GM12865 (cell line): ENCODE results near the gene CCAR1.
"Not testable (repeated sequence)": the region's sequence is repeated elsewhere in the genome, so short reads cannot be mapped to it uniquely, and the experiment has no call there.

Experiments used
- DNase-seq: peaks from one replicate; pipeline ENCODE4 v3.0.0; 2010; ENCODE audit warnings: low read depth
- H3K4me3 ChIP-seq: 2 replicates; pipeline ENCODE4 v1.5.1; 2011; ENCODE audit warnings: mild to moderate bottlenecking, low read depth, low read length, control low read depth
- CTCF ChIP-seq: IDR thresholded peaks from 2 replicates; pipeline ENCODE4 v1.5.1; 2011; ENCODE audit warnings: low read length, control low read depth, low read depth, inconsistent platforms; ENCODE audit not compliant: insufficient read depth; ENCODE audit errors: missing control alignments

CCAR1 gene, protein sequence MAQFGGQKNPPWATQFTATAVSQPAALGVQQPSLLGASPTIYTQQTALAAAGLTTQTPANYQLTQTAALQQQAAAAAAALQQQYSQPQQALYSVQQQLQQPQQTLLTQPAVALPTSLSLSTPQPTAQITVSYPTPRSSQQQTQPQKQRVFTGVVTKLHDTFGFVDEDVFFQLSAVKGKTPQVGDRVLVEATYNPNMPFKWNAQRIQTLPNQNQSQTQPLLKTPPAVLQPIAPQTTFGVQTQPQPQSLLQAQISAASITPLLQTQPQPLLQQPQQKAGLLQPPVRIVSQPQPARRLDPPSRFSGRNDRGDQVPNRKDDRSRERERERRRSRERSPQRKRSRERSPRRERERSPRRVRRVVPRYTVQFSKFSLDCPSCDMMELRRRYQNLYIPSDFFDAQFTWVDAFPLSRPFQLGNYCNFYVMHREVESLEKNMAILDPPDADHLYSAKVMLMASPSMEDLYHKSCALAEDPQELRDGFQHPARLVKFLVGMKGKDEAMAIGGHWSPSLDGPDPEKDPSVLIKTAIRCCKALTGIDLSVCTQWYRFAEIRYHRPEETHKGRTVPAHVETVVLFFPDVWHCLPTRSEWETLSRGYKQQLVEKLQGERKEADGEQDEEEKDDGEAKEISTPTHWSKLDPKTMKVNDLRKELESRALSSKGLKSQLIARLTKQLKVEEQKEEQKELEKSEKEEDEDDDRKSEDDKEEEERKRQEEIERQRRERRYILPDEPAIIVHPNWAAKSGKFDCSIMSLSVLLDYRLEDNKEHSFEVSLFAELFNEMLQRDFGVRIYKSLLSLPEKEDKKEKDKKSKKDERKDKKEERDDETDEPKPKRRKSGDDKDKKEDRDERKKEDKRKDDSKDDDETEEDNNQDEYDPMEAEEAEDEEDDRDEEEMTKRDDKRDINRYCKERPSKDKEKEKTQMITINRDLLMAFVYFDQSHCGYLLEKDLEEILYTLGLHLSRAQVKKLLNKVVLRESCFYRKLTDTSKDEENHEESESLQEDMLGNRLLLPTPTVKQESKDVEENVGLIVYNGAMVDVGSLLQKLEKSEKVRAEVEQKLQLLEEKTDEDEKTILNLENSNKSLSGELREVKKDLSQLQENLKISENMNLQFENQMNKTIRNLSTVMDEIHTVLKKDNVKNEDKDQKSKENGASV

GRCh38 chr10:68720793-68721672 lies at the start of gene CCAR1:
Gene CCAR1 (plus strand): TSS chr10:68721239. CDS start chr10:68722505, 1,266 bp downstream.
- peak; percentile 99 for DNase-seq
- H3K4me3 ChIP-seq: peak within 1 kb of the TSS; percentile 83
- no peak for TF ChIP-seq CTCF

DNA sequence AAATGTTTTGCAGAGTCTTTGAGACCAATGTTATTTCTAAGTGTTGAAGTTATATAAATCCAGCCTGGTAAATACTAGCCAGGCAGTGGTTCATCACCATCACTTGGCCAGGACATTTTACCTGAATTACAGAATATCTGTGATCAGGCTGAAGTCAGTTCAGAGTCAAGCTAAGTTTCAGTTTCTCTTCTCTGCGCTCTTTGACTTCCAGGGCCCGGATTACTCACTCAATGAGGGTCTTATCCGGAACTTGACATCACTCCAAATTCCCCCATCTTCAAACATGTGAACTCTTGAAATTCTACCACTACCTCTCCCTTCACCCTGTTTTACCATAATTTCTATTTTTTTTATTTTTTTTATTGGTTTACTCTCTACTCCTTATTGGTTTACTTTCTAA lies 36.6 kb upstream of the CCAR1 start:
- H3K4me3 ChIP-seq: peak overlapping the region; percentile 48
- no peak for TF ChIP-seq CTCF
- peak; percentile 76 for DNase-seq

GRCh38 chr10:68696018-68696417 lies 25.0 kb upstream of the CCAR1 start:
- no peak for TF ChIP-seq CTCF
- no peak overlapping the region for H3K4me3 ChIP-seq
- no peak for DNase-seq

DNA sequence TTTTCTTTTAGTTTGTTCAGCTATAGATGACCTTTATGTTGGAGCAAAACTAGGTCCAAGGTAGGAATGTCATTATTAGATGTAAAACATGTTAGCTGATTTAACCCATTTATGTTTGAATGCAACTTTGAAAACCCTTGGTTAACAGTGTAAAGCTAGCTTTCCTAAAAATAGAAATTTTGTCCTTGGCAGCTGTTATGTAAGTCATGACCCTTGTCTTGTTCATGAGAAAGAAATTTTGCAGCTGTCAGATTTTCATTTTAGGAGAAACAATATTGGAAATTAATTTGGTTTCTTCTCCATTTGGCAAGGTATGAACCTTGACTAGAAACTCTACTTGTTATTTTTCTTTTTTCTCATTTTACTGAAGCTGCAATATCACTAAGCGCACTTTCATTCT lies 23.9 kb upstream of the CCAR1 start:
- H3K4me3 ChIP-seq: no peak overlapping the region
- no peak for TF ChIP-seq CTCF
- DNase-seq: no peak

DNA sequence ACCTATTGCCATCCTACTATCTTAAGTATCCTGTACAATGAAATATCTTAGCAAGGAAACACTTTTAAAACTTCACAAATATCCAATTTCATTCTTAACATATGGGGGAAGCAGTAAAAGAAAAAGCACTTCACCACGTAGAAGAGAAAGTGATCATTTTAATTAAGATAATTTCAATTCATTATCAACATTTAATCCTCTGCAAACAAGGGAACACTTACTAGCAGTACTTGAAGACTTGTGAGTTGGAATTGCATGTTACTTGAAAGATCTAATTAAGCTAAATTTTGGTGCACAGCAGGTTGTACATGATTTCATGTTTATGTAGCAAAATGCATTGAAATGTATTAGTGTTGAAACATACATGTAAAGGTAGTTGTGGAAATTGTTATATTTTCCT lies 20.8 kb upstream of the CCAR1 start:
- H3K4me3 ChIP-seq: no peak overlapping the region
- TF ChIP-seq CTCF: no peak
- no peak for DNase-seq

DNA sequence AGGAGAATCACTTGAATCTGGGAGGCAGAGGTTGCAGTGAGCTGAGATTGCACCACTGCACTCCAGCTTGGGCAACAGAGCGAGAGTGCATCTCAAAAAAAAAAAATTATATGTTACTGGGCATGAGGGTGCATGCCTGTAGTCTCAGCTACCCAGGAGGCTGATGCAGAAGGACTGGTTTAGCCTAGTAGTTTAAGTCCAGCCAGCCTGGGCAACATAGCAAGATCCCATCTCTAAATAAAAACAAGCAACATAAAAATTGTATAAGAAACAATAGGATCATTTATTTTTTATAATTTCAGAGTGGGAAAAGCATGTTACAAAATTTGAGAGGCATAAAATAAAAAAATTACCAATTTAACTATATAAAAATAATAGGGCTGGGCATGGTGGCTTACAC lies 15.5 kb upstream of the CCAR1 start:
- no peak for DNase-seq
- TF ChIP-seq CTCF: no peak
- no peak overlapping the region for H3K4me3 ChIP-seq

DNA sequence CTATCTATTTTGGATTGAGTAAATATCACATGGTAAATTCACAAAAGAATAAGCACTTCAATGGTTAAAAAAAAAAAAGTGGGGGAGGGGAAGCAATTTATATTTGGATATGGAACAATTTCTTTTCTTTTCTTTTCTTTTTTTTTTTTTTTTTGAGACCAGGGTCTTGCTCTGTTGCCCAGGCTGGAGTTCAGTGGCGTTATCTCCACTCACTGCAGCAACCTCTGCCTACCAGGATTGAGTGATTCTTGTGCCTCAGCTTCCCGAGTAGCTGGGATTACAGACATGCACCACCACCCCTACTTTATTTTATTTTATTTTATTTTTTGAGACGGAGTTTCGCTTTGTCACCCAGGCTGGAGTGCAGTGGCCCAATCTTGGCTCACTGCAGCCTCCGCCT lies 12.1 kb upstream of the CCAR1 start:
- not testable (repeated sequence) for H3K4me3 ChIP-seq, DNase-seq

- not testable (repeated sequence) for H3K4me3 ChIP-seq, DNase-seq
Observed at GRCh38 chr10:68713065-68713464, 8.0 kb upstream of the CCAR1 start.
